ENCODE data around the gene IL3. TPM values are rescaled to one million over a fixed set of nuclear protein-coding genes. Genes with fewer than 3 reads are reported as not detected.

IL3 gene
- polyA plus RNA-seq, 3 donors = not detected

Other genes with a start within 250 kb of the IL3 start
- gene MEIKIN, start 115.0 kb upstream of the IL3 start, polyA plus RNA-seq (ENCODE audit: insufficient read length in 3 of 3) = not detected
- gene ACSL6, start 49.0 kb upstream of the IL3 start, polyA plus RNA-seq (ENCODE audit: insufficient read length in 3 of 3) = 1 to 10 TPM; 1.4 to 2.4 (median 1.8) TPM
- gene CSF2, start 13.1 kb downstream of the IL3 start, polyA plus RNA-seq (ENCODE audit: insufficient read length in 3 of 3) = not detected
- gene P4HA2, start 167.2 kb downstream of the IL3 start, polyA plus RNA-seq (ENCODE audit: insufficient read length in 3 of 3) = 10 to 100 TPM; 32.5 to 47.3 (median 33.4) TPM
- gene PDLIM4, start 197.0 kb downstream of the IL3 start, polyA plus RNA-seq (ENCODE audit: insufficient read length in 3 of 3) = 10 to 100 TPM; 15.5 to 20.5 (median 16.3) TPM
- gene SLC22A4, start 233.7 kb downstream of the IL3 start, polyA plus RNA-seq (ENCODE audit: insufficient read length in 3 of 3) = 1 to 10 TPM; 5.0 to 9.1 (median 7.2) TPM